SK-N-SH (cell line): ENCODE results near the gene IL11.

Experiments used
- EP300 ChIP-seq, 2 experiments: IDR thresholded peaks; 2 replicates each; pipeline versions ENCODE4 v1.4.0 to v1.6.1; 2012; ENCODE audit warnings: borderline replicate concordance in 1 of 2, low read depth in 1 of 2, low read length in 1 of 2
- EZH2phosphoT487 ChIP-seq: fragments of 200-600 bp; sonication (generic); IDR thresholded peaks from 2 replicates; pipeline ENCODE4 v1.6.1; 2017; ENCODE audit warnings: low read depth, mixed run types, mild to moderate bottlenecking, antibody characterized with exemption, moderate library complexity, borderline replicate concordance
- POLR2AphosphoS5 ChIP-seq: IDR thresholded peaks from 2 replicates; pipeline ENCODE4 v1.6.1; 2012; ENCODE audit warnings: low read depth, low read length
- RXRA ChIP-seq: IDR thresholded peaks from 2 replicates; pipeline ENCODE4 v1.4.0; 2012; ENCODE audit warnings: low read depth, mild to moderate bottlenecking, borderline replicate concordance
- TCF12 ChIP-seq: IDR thresholded peaks from 2 replicates; pipeline ENCODE4 v1.4.0; 2012
- TEAD4 ChIP-seq: IDR thresholded peaks from 2 replicates; pipeline ENCODE4 v1.4.0; 2012; ENCODE audit warnings: mild to moderate bottlenecking, borderline replicate concordance; ENCODE audit not compliant: insufficient read depth
- TF ChIP-seq, protein P1 (sequence below): fragments of 200-600 bp; sonication (generic); IDR thresholded peaks from 2 replicates; pipeline ENCODE4 v1.6.1; 2017; ENCODE audit warnings: antibody characterized with exemption, mild to moderate bottlenecking, moderate library complexity
- TF ChIP-seq, protein P2 (sequence below): IDR thresholded peaks from 2 replicates; pipeline ENCODE4 v1.4.0; 2012; ENCODE audit warnings: low read depth, borderline replicate concordance
- TF ChIP-seq, protein P3 (sequence below): fragments of 150-350 bp; IDR thresholded peaks from 2 replicates; pipeline ENCODE4 v1.6.1; 2017; ENCODE audit warnings: antibody characterized with exemption, low read length, low read depth, borderline replicate concordance
- TF ChIP-seq, protein P4 (sequence below): IDR thresholded peaks from 2 replicates; pipeline ENCODE4 v1.4.0; 2012; ENCODE audit warnings: low read depth

DNA sequence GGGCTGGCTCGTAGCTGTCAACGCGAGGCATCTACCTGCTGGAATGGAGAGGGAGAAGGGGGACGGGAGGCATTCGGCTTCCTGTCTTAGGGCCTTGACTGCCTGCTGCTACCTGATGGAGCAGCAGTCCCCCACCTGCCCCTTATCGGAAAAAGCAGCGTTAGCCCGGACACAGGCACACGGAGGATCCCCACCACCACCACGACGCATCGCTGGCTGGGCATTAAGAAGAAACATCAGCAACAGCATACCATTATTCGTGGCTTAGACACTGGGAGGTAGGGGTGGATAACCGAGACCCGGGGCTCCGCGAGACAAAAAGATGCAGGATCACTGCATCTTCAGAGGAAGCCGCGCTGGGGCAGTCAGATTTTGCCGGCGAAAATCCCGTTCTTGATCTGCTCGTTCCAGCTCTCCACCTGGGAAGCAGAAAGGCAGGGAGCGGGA, 16.9 kb downstream of the IL11 start:
- TF ChIP-seq, protein P1, sequence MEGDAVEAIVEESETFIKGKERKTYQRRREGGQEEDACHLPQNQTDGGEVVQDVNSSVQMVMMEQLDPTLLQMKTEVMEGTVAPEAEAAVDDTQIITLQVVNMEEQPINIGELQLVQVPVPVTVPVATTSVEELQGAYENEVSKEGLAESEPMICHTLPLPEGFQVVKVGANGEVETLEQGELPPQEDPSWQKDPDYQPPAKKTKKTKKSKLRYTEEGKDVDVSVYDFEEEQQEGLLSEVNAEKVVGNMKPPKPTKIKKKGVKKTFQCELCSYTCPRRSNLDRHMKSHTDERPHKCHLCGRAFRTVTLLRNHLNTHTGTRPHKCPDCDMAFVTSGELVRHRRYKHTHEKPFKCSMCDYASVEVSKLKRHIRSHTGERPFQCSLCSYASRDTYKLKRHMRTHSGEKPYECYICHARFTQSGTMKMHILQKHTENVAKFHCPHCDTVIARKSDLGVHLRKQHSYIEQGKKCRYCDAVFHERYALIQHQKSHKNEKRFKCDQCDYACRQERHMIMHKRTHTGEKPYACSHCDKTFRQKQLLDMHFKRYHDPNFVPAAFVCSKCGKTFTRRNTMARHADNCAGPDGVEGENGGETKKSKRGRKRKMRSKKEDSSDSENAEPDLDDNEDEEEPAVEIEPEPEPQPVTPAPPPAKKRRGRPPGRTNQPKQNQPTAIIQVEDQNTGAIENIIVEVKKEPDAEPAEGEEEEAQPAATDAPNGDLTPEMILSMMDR: no peak
- no peak for TF ChIP-seq POLR2AphosphoS5
- TF ChIP-seq, protein P2, sequence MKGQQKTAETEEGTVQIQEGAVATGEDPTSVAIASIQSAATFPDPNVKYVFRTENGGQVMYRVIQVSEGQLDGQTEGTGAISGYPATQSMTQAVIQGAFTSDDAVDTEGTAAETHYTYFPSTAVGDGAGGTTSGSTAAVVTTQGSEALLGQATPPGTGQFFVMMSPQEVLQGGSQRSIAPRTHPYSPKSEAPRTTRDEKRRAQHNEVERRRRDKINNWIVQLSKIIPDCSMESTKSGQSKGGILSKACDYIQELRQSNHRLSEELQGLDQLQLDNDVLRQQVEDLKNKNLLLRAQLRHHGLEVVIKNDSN: no peak
- no peak for TF ChIP-seq EZH2phosphoT487
- TF ChIP-seq, protein P3, sequence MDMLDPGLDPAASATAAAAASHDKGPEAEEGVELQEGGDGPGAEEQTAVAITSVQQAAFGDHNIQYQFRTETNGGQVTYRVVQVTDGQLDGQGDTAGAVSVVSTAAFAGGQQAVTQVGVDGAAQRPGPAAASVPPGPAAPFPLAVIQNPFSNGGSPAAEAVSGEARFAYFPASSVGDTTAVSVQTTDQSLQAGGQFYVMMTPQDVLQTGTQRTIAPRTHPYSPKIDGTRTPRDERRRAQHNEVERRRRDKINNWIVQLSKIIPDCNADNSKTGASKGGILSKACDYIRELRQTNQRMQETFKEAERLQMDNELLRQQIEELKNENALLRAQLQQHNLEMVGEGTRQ: no peak
- TF ChIP-seq, protein P4, sequence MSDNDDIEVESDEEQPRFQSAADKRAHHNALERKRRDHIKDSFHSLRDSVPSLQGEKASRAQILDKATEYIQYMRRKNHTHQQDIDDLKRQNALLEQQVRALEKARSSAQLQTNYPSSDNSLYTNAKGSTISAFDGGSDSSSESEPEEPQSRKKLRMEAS: no peak
- no peak for TF ChIP-seq EP300 (IDR thresholded peaks at IDR 0.05; ENCODE audit: borderline replicate concordance in 1 of 2, low read depth in 1 of 2, low read length in 1 of 2)
- no peak for TF ChIP-seq TEAD4
- TF ChIP-seq TCF12: no peak
- TF ChIP-seq RXRA: no peak
